ENCODE measurements around the gene STK35.

The STK35 gene

DNA sequence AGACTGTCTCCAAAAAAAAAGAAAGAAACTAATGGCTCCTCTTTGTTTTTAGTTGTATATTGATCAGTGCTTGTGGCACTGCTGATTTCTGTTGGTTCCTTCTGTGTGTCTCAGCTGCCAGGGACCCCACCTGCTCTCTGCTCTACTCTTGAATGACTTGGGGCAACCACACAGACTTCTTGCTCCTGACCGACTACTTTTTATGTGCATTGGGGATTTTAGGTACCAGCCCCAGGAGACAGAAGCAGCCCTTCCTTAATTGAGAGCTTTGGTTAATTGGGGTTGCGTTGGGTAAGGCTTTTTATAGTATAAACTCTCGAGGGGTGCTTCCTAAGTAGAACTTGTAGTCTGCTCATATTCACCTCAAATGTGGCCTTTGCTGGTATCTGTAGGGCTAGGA is 6.9 kb downstream of the STK35 start:
- DNase-seq, result no peak

DNA sequence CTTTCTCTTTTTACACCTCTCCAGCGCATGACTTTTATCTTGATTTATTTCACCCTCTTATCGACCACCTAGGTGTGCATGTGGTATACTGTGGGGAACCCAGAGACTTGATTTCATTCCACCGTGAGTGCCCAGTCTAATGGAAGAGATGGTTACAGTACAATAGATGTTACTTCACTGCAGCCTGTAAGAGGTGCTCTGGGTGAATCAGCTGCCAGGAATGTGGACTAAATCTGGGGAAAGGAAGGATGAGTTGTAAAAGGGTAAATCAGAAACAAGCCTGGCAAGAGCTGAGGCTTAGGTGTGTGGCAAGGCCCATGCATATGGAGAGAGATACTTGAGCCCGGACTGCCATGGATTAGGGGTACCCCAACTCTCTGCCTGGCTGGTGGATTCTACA is 7.4 kb downstream of the STK35 start:
- no peak for DNase-seq

DNA sequence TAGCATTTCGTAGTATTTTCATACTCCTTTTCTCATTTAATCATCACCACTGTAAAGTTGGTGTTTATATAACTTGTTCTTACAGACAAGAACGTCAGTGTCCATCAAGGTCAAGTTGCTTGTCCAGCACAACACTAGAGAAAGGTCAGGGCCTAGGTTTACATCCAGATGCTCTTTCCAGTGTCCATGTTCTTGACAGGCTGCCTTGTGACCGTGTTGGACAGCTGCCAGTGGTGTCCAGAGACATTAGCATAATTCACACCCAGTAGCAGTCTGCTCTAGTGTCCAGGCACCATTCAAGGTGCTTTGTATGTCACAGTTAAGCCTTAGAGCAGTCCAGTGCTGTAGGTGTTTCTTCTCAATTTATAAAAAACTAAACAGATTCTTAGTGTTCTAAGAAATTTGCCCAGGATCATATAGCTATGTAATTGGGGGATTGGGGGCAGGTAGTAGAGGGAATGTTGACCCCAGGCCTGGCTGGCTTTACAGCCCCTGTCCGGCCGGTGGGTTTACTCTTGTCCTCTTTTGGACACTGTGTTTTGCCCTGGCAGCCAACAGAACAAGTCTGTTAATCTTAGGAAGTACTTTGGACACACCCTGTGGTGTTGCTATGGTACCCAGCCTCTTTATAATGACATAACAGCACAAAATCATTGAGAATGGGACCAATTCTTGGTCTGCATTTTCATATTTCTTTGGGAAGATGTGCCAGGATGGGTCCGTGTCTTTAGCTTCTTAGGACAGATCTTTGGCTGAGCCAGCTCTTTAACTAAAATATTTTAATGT is 8.0 kb downstream of the STK35 start:
- no peak for DNase-seq

DNA sequence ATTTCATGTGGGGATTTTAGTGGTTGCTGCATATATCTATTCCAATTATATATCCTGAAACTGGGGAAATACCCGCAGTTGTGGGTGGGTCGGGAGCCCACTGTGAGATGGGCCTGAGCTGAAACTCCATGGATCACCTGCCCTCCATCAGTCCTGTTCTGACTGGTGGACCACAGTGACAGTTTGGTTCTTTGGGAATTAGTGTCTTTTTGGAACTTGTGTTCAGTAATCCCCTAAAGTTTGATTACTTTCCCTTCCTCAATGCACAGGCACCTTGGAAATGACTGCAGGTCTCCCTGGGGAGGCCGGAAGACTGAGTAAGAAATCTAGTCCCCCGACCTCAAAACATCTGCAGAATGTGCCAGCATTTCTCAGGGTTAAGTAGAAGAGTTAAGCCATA is 11.3 kb downstream of the STK35 start:
- DNase-seq, result no peak

DNA sequence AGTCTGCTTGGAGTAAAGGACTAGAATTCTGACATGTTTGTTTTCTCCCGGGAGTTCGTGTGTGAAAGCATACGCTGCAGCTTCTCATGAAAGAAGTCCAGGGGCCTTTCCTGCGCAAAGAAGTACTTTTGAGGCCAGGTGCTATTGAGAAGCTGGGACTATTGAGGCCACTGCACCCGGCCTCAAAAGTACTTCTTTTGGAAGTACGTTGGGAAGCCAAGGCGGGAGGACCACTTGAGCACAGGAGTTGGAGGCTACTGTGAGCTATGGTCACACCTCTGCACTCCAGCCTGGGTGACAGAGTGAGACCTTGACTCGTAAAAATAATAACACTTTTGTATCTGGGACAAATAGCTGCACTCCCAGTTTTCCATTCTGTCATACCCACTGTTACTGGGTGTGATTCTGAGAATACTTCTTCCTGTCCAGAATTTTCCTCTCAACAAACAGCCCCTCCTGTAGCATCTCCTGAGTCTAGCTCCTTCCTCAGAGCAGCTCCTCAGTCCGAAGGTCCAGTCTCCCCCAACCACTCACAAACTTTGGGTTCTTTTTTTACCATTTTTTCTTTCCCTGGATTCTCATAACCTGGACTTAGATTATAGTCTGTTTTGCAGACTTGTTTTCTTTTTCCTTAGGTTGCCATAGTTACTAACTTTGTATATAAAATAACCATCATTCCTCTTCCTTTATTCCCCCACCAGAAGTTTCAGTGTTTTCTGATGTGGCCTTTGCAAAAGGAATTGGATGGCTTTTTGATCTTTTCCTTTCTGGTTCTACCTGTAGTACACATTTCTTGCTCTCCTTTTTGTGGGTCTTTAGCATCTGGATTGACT is 12.7 kb downstream of the STK35 start:
- DNase-seq, result no peak

DNA sequence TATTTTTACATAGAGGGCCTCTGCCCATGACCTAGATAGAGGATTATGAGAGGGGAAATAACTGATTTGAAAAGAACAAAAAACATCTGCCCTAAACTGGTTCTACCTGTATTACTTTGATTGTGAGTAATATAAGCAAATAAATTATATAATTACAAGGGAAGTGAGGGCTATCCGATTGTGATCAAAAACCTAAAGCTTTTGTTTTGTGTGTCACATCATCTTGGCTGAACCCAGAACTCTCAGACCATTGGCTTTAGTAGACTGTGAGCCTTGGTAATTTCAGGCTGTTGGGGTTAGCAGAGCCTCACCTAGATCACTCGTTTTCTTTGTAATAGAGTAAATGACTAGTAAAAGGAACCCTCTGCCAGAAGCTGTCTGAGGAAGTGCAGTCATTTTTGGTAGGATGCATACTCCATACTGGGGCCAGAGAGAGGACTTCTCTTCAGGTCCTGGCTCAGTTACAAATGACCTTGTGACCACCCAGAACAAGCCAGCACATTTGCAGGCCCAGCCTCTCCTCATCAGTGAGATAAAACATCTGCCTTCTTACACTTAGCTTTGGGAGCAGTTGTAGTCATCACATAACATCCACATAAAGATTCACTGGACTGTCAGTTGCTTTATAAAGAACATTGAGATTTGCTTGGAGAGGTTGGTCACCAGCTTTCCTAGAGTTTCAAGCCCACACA is 13.5 kb downstream of the STK35 start:
- DNase-seq, result no peak

DNA sequence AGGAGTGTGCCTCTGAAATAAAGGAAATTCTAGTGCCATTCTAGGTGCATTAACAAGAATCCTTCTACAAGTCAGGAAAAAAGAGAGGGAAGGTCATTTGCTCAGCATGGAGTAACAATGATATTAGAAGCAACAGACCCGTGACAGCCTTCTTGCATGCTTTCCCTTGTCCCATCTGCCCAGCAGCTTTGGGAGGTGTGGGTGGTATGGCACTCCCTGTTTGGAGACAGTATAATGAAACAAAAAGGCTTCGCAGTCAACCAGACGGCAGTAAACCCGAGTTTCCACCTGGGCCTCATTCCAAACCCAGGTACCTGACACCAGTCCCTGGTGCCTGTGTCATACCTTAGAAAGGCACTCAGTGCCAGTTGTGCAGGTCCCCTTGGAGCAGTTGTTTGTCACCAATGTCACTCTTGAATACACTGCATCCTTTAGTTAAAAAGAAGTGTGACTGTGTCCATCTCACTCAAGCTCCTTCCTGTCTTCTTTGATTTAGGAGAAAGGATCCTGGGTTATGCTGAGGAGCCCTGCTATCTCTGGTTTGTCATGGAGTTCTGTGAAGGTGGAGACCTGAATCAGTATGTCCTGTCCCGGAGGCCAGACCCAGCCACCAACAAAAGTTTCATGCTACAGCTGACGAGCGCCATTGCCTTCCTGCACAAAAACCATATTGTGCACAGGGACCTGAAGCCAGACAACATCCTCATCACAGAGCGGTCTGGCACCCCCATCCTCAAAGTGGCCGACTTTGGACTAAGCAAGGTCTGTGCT is 14.7 kb downstream of the STK35 start:
- DNase-seq, result no peak

DNA sequence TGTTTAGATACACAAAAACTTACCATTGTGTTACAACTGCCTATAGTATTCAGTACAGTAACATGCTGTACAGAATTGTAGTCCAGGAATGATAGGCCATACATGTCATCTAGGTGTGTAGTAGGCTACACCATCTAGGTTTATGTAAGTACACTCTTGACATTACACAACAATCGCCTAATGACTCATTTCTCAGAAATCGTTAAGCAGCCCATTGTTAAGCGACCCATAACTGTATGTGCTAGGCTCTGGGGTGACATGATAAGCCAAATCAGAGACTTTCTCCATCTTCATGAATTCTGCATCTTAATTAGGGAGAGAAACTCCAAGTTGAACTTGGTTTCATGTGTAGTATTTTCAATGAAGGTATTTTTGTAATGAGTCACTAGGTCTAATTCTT is 17.2 kb downstream of the STK35 start:
- DNase-seq, result no peak

DNA sequence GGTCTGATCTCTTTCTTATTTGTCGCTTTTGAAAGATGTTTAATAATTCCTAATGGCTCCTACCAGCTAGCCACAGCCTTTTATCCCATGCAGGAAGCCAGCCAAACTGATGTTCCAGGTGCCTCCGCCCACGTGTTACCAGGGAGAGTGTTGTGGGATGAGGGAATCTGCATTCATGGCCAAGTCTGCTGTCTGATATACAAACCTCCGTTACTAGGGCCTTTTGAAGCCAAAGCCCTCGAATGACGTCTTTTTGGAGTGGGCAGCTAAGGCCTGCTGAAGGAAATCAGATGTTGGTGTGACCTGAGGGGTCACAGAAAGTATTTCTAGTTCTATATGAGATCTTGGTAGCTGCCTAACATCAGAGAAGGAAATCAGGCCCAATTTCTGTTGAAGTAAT is 21.3 kb downstream of the STK35 start:
- DNase-seq, result no peak

DNA sequence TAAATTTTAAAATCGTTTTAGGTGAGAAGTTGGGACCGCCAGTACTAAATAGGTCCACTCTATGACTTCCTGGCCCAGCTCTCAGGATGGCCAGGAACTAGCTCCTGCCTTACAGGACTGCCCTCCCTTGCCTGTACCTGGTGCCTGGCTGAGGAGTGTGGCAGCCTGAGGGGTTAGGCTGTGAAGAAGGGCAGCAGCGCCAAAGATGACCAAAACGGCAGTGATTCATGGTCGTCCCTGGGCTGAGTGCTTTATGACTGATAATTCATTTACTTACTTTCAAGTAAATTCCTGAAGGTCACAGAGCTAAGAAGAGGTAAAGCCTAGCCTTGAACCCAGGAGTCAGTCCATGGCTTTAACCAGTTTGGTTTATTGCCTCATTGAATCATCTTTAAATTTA is 22.1 kb downstream of the STK35 start:
- DNase-seq, result no peak

DNA sequence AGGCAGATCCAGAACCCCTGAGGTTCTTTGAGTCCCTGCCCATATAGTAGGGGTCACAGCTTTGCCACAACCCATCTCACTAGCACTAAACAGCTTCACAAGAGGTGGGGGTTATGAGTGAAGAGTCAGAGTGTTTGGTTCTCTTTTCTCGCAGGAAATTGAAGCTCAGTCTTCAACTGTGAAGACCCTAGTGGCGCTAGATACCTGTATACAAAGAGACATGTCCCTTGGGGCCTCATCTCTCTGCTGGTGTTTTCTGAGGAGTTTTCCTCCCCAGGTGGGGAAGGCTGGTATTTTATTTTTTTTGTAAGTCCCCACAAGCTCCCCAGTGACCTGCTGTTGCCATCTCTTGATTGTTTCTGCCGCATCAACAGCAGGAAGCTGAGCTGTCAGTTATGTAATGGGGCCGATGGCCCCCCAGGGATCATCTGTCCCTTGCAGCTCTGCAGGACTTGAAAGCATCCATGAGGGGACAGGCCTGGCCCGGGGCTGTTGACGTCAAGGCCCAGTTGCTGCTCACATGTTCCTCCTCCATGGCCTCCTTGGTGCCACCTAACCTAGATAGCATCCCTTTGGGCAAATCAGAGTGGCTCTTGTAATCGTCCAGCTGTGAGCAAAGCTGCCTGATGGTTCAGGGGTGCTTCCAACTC is 23.1 kb downstream of the STK35 start:
- no peak for DNase-seq

DNA sequence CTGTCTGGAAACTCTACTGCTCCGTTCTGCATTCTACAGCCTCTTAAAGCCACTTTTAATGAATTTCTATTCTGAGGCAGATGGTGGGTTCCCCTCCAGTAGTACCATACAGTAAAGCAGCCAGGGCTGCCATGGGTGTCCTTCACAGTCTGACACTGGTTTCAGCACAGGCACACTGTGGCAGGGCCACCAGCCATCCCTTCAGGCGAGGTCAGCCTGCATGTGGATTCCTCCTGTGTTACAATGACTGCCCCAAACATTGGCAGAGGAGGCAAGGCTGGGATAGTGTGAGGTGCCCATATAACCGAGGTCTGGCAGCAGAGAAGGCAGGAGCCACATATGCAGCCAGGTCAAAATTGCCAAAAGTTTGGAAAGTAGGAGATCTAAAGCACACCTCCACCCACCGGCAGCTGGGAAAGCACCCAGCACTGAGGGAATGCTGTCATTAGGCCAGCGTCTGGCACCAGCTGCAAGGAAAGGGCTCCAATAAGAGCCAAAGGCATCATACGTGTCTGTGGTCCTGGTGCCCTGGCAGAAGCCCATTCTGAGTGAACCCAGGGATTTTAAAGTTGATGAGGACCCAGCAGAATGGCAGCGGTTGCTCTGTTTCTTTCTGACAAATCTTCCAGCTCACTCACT is 24.0 kb downstream of the STK35 start:
- DNase-seq, result no peak

DNA sequence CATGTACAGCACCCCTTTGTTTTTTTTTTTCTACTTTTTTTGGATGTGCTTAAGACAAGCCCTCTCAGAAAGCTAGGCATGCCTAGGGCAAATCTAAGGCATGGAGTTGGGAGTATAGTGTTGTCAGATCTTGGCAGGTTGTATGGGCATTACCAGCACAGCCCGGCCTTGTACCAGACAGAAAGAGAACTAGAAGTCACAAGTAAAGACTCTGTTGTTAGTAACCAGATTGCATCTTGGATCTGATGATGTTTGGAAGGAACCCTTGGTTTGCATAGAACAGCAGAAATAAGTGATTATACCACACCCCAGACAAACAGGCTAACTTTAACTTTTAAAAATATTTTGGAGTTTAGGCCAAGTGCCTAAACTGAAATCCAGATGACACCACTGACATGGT is 25.6 kb downstream of the STK35 start:
- no peak for DNase-seq

DNA sequence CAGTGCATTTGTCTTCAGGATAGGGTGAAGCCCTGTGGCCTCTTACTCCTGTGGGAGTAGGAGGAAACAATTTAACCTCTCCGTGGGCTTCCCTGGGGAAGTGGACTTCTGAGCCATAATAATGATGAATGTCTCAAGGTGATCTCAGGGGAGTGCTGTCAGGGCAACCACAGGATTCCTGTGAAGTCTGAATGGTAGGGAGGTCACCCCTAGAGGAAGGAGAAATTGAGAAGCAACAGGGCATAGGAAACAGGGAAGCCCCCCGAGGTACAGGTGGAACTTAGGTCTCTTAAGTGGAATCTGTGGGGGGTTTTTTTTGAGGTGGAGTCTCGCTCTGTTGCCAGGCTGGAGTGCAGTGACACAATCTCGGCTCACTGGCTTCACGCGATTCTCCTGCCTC is 26.9 kb downstream of the STK35 start:
- DNase-seq, result no peak

DNA sequence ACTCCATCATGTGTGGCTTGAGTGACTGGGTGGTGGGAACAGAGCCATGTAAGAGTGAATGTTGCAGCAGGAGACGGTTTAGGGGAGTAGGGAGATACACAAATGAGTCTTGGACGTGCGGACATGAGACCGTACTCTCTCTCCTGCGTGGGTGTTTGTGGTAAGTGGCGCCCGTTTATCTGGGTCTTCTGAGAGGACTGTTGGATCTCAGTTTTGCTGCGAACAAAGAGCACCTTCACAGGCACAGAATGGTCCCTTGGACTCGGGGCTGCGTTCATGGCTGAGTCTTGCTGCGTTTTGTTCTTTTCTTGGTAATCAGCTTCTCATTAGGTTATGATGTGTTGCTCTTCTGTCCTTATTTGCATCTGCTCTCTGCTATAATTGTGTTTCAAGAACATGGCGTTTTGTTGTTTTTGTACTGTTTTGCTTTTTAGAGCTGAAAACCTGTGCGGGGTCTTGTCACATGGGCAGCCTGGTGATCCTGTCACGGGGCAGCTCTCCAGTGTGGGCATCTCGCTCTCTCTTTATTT is 28.5 kb downstream of the STK35 start:
- no peak for DNase-seq

DNA sequence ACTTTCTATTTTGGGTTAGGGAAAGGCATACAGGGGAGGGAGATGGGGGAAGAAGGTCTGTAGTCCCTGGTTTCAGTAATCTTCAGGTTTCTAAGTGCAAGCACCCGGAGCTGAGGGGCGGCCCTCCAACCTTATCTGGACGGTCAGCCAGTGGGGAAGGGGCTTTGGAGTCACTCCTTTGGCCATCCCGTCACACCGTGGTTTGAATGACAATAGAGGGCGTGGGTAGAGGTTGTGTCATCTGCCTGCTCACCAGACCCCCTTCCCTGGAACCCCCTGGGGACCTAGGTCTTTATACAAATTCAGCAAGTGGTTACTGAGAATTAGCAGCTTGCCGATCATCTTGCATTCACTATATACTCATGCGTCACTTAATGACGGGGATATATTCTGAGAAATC is 29.1 kb downstream of the STK35 start:
- DNase-seq, result no peak

DNA sequence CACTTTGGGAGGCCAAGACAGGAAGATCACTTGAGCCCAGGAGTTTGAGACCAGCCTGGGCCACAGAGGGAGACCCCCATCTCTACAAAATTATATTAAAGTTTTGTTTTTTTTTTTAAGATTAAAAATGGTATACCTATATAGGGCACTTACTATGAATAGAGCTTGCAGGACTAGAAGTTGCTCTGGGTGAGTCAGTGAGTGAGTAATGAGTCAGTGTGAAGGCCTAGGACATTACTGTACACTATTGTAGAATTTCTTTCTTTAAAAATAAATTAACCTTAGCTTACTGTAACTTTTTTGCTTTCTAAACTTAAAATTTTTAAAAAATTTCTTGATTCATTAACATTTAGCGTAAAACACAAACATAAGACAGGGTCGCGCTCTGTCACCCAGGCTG is 29.7 kb downstream of the STK35 start:
- DNase-seq, result no peak

DNA sequence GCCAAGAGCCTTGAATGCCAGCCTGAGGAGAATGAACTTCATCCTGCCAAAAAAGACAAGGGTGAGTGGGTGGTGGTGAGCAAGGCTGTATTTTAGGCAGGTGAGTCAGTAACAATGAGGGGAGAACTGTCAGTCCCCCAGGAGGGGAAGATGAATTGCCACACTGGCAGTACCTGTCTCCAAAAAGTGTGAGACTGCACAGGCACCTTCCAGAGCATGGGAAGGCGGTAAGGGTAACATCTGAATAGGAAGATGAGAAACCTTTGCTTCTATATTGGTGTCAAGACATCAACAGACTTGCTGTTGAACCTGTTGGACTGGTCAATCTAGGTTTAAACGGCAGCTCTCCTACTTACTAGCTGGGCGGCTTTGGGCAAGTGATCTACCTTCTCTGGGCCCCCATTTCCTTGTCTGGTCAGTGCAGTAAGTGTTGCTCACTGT is 30.9 kb downstream of the STK35 start:
- DNase-seq, result no peak

DNA sequence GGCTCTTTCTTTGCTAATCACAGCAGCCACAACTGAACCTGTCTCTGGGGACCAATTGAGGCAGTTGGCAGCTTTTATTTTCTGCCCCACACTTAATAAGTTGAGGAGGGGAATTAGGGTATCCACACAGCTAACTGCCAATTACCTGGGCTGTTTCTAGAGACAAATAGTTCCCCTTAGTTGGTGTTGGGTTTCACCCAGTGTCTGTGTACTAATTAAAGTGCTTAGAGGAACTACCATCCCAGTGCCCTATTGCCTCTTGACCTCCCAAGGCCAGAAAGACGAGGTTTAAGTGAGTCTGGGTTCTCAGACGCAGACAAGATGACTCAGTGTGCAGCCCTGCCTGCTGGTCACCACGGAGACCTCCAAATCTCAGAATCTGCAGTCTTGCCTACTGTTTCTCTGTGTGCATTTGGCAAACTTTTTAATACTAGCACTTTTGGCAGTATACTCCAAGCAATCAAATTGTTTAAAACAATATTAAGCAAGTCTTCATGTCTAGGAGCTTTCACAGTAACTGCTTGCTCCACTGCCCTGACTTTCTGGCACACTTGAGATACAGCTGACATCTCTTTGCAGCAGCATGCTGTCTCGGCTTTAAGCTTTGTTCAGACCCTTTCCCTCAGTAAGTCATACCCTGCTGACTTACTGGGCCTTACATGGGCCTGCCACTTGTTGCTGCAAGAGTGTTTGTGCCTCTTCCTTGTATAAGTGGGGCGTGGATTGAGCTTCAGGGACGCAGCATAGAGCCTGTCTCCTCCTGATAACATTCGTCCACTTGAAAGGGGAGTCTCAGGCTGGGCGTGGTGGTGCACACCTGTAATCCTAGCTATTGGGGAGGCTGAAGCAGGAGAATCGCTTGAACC is 31.9 kb downstream of the STK35 start:
- no peak for DNase-seq

DNA sequence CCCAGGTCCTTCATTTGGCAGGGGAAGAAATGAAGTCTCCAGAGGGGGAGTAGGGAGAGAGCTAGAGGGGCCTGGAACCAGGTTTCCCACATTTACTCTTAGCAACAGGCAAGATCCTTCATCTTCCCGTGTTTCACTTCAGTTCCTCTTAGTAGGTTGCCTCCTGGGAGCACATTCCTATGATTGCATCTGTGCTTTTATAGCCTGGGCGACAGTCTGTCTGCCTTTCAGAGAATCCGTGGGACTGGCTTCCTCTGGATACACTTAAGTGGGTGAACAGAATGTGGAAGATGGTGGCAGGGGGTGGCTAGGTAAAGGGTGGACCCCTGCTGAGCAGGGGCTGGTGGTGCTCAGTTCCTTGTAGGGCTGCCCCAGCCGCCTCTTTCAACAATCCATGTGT is 33.4 kb downstream of the STK35 start:
- no peak for DNase-seq

DNA sequence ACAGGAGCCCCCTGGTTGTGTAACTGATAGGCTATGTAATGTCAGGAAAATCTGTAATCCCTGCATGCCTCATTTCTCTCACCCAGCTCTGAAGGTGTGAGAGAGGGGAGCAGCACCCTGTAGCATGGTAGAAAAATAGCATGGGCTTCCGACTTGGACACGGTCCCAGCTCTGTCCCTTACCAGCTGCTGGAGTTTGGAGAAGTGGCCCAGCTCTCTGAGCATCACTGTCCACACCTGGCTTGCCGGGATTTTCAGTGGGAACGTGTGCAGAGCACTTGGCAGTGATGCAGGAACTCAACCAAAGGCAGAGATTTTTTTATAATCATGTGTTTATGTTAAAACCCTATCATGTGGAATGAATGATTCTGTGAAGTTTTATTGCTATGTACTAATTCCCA is 34.6 kb downstream of the STK35 start:
- no peak for DNase-seq

All from stimulated activated naive CD4-positive, alpha-beta T cell treated with Interleukin-2 at 50 U/mL for 16 hours (primary cell).